ENCODE data around the gene CSRP3.
A peak's percentile ranks its signal among the peaks of the same experiment; 100 is the strongest.

The CSRP3 gene

DNA sequence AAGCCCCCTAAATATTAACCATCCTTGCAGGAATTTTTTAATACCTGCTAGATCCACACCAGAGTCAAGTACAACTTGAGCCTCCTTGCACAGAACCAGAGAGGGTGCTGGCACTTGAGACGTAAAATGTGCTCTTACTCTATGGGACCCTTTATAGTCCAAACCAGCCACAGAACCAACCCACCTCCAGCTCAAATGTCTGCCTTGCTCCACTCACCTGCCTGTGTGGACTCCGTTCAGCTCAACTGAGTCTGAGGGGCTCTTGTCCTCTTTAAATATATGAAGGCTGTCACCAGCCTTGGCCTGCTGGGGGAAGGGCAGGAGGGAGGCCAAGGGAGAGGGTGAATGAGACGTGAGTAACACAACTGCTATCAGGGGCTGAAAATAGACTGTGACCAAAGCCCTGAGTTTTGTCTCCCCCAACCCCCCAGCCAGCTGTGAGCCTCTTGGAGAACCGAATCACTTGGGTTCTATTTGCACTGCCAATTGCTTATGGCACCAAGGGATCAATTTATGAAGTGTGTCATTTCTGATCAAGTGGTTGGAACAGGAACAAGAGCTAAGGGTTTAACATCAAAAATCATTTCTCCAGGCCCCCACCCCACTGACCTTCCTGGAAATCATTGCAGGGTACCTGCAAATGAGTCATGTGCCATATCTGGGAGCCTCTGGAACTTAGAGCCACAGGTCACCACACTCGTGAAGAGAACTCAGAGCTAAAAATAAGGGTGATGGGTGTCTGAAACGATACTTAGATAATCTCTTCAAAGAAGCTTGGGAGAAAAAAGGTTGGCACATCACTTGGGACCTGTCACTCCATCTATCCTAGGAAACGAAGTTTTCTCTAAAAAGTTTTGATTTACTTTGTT, at the start of gene CSRP3:
CSRP3 (minus strand) TSS at position 247 of the 869 bp plus-strand sequence. CDS start 9,535 bp downstream, outside the sequence.
- DNase-seq = peak; percentile 14

DNA sequence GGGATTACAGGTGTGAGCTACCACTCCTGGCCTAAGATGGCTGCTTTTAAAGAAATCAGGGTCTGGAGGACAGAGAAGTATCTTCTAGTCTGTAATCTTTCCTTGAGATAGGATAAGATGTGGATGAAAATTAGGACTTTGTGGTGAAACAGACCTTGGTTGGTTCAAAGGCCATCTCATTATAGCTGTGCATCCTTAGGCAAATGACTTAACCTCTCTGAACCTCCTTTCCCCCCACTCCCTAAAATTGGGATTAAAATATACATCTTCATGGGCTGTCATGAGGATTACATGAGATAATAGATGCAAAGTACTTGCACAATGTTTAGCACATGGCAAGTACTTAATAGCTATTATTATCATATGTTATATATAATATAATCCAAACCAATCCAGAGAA, 49.8 kb upstream of the CSRP3 start:
- no peak for DNase-seq

DNA sequence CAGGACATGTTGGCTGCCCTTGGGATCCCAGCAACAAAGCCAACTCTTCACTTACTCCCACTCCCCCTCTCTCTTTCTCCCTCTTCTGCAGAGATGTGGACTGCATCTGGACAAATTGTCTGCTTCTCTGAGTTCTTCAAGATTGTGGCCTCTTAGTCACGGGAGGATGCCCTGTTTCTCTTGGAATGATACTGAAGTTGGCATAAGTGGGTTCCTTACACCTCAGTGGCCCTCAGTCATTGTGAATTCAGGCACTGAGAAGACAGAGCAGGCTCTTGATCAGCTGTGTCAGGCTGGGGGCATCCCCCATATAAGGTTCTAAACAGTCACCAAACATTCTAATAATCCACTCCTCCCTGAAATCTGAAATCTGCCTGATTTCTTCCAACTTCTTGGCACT, 45.0 kb upstream of the CSRP3 start:
- no peak for DNase-seq

DNA sequence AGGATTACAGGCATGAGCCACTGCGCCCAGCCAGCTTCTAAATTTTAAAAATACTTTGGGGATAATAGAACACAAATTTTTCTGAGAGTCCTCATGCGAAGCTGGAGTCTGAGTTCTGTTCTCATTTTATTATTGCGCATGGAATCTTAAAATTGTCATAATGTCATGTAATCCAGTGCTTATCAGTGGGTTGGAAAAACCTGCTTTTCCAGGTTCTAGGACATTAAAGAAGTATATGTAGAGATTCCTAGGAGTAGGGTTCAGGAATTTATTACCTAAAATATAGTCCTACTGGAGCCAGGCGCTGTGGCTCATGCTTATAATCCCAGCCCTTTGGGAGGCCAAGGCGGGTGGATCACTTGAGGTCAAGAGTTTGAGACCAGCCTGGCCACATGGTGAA, 43.6 kb upstream of the CSRP3 start:
- DNase-seq = no peak

DNA sequence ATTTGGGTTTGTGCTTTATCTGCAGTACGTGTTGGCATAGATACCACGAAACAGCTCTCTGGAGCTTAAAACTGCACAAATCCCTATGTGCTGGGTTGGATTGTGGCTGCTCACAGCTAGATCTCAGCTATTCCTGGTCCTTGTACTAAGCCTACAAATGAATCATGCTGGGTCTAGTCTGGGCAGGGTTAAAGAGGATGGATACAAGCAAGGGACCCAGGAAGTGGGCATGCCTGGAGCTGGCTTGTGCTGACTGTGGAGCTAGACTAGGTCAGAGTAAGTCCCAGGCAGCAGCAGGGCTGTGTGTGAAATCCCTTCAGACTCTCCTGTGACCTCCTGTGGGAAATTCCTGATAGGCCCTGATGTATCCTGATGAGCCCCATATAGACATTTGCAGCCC, 42.8 kb upstream of the CSRP3 start:
- no peak for DNase-seq

DNA sequence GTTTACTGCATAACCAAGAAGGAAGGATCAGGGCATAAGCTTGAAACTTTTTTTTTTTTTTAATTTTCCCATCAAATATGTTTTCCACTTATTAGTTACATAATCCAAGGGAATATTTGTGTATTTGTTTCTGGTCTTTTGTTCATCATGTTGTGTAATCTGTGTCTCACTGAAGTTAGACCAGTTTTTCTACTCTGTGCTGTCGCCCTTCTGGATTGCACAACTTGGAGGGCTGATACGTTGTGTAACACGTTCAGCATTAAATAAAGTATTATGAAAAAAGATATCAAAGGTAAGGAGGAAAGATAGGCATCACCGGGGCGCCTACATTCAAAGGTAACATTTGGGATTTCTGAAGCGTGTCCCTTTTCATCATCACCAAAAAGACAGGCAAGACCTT, 42.3 kb upstream of the CSRP3 start:
- no peak for DNase-seq

DNA sequence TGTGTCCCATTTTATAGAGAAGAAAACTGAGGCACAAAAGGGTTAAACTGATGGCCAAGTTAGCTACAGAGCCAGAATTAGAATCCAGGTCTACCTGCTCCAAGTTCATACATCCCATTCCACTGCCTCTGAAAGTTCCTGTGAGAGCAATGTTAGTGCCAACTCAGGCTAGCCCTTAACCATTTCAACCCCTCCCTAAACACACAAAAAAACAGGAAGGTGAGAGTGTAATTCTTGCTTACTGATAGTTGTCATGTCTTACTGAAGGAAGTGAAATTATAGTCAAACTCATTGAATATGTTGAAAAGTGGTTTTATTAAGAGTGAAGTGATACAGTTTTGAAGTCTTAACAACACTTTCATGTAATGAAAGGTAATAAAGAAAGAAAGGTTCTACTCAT, 41.8 kb upstream of the CSRP3 start:
- DNase-seq = no peak

DNA sequence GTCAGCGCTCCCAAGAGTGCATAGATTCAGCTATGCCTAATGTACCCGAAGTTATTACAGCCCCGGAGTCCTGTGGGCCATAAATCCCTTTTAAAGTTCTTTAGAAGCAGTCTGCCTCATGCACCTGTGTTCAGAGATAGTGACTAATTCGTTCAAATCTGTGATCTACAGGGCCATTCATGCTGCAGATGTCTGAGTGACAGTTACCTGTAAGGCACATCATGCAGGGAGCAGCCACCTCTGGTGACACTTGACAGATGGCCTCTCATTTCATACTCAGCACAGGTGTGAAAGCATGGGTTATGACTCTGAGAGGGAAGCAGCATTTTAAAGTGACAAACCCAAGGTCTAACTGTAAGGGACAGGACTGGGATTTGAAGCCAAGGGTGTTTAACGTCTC, 41.4 kb upstream of the CSRP3 start:
- DNase-seq = no peak

DNA sequence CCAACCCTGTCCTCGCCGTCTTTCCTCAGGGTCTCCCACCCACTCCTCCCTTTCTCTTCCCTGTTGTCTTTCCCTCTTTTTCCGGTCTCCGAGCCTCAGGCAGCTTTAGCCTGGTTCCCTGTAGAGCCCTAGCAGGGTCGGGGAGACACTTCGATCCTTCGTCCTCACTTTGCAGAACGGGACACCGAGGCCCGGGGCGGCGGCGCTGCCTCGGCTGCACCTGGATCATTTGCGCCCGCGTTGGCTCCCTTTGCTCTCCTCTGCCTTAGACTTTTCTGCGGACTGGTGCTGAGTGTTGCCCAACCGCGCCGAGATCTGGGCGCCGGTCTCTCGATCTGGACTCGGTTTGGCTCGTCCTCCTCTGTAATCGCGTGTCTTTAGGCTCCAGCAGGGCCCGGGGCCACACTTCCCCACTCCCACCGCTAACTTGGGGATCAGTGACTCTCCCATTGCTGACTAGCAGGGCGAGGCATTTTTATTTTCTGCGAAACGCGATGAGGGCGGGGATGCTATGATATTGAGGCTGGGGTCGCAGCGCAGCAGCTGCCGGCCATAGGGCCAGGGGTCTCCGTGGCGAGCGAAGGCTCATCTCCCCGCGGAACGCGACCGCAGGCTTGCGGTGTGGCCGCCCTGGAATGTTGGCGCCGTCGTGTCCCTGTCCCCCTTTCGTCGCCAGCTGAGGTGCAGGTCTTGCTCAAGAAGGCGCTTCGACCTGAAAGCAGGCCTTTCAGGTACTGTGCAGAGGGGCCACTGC, 40.6 kb upstream of the CSRP3 start:
- DNase-seq = no peak

DNA sequence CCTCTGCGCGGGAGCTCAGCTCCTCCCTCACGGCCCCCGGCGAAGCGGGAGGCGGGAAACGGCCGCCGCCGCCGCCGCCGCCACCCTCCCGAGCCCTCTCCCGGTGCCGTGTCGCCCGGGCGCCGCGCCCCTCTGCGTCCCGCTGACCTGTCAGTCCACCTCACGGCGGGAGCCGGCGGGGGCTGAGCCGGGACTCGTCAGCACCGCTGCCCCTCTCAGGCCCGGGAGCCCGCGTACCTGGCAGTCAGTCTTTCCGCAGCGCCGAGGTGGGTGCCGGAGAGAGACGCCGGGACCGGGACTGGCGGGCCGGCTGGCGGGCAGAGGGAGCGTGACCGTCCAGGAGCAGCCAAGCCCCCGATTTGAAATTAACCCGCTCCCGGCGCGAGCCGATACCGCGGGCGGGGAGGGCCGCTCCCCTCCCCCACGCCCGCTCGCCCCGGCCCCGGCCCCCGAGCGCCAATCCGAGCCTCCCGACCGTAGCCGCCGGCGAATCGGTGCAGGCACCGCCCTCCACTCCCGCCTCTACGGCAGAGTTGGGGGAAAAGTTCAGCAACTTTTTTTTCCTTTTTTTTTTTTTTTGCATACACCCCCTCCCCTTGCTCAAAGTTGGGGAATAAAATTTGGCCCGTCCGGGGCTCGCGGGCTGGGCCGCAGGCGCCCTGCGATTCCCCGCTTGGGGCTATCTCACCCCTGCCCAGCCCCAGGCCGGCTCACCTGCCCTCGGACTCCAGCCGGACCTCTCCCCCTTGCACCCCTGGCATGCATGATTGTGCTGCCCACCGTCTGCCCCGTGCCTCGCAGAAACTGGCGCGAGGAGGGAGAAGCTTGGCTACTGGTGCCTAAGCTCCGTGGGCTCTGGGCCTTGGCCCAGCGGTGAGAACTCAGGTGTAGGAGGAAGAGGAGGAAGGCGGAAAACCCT, 39.7 kb upstream of the CSRP3 start:
- peak; percentile 26 for DNase-seq

DNA sequence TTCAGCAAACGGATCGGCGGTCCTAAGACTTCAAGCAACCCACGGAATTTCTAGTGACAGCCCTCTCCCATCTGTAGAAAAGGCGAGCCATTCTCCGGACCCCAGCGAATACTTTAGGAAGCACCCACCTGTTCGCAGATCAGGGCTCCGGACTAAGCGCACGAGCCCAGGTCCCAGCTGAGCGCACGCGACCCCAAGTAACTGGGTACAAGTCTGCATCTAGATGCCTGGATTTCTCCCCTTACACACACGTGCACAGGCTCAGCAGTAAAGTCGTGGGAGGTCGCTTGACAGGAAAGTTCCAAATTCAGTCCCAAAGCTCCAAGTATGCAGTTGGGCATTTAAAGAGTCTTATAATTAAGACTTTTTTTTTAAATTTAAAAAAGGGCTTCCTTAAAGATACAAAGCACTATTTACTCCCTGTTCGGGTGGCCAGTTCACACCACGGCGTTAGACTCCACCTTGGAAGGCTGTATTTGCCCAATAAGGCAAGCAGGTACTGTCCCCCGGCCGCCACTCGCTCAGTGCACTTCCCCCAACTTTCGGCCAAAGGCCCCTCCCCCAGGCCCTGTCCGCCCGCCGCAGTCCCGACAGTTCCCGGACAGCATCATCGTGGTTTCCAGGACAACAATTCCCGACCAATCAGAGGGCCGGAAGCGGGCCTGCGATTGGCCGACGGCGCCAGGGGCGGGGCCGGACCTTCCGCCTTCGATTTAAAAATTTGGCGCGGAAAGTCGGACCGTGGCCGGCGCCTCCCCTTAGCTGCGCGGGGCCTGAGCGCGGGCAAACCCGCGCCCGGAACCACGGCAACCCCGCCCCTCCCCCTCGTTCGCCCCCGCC, 38.9 kb upstream of the CSRP3 start, which contains the start of gene E2F8:
E2F8 (minus strand) TSS at position 526 of the 840 bp plus-strand sequence. CDS start 824 bp downstream, outside the sequence.
- peak; percentile 93 for DNase-seq

DNA sequence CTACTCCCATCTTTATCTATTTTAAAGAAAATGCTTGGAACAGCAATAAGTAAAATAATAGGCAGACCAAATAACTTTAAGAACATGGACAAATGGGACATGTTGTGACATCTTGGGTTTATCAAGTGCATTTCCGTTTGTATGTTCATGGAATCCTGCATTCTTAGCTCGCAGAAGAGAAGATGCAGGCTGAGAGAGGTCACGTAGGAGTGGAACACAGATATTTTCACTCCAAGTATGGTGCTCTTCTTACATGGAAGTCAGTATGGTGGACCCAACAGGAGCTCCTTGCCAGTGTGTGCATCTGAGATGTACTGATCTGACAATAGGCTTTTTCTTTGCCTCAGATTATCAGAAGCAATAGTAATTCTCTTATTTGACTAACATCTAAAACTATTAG, 37.3 kb upstream of the CSRP3 start:
- DNase-seq = no peak

DNA sequence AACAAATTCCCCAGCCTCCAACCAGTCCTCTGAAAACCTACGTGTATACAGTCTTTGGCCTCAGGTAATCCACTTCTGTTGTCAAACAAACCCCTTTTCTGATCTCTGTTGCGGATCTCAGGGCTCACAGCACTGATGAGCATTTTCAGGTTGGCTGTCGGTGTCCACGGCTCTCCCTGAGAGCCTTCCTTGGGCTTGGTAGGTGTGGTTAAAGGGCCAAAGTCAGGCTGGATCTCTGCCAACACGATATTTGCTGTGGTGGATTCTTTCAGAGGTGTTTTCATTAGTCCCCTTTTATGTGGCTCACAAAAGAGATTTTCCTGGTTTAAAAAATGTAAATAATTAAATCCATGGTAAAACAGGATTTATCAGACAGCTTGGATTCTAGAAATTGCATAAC, 36.0 kb upstream of the CSRP3 start:
- DNase-seq = no peak

DNA sequence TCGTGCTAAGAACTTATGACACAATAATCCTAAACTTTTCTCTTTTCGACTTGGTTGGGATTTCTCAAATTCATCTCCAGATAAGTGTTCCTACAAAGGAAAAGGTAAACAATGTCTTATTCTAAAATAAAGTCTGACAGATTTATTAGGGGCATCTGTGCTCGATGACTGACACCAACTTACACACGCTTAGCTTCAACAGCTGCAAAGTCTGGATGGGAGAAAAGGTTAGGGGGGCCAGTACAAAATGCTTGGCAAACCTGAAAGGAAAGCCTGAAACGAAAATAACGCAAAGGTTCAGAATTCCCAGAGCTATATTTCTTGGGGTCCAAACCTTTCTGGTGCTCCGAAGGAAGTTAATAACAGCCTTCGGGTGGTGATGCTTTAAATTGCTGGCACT, 35.6 kb upstream of the CSRP3 start:
- DNase-seq = no peak

DNA sequence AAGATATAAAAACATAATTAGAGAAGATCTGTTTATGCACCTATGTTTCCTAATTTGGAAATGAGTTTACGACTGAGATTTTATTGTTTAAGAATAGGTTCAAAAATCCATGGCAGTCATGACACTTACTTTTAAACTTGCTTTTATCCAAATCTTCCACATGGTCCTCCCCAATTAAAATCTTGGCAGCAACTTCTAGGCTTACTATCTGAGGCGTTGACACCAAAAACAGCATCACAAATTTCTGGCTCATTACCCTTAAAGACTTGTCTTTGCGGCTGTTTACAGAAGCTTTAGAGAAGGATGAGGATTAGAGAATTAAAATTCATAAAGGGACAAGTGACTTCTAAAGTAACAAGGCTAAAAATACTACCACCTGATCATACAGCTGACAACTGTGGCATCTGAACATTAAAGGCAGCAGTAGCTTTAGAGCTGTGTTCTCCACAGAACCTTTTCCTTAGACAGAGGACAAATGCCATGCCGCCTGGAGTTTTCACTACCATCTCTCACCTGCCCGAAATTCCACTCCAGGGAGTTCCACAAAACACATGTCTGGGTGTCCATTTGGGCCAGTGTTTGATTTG, 32.5 kb upstream of the CSRP3 start:
- no peak for DNase-seq

DNA sequence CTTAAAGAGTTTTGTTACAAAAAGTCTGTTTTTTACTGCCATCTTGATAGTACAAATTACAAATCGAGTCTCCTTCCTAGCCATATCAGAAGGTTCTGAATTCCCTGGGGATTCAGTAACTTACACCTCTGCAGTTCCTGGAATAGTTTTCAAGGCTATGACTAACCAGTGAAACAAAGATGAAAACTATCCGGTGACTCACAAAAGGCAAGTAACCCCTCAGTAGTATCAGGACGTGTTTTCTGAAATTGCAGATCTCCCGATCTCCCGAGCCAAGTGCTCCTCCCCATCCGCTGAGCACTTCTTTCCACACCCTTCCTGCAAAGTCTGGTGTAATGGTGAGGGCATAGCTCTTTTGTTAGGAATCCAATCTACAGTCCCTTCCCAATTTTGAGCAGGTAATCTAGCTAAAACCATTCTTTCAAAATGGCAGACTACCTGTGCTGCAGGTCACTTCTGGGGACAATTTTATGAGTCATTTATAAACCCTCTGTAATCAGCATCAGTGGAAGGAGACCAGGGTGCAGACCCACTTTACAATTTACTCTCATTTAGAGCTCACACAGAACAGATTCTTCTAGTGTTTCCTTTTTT, 31.2 kb upstream of the CSRP3 start:
- peak; percentile 84 for DNase-seq

DNA sequence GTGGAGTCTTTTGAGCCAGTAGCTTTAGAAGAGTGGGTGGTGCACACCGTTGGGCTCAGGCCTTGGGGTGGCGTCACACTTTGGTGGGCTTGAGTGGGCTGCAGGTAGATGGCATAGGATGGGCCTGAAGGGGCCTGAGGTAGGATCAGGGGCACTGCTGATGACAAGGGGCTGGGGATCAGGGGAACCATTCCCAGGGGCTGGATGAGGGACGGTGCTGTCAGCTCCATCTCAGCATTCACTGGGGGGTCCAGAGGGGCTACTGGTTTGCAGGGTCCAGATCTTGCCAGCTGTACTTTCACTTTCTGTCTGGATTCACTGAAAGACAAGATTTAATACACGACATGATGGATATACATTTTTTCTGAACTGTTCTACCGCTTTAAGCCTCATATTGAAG, 27.9 kb upstream of the CSRP3 start:
- DNase-seq = no peak

DNA sequence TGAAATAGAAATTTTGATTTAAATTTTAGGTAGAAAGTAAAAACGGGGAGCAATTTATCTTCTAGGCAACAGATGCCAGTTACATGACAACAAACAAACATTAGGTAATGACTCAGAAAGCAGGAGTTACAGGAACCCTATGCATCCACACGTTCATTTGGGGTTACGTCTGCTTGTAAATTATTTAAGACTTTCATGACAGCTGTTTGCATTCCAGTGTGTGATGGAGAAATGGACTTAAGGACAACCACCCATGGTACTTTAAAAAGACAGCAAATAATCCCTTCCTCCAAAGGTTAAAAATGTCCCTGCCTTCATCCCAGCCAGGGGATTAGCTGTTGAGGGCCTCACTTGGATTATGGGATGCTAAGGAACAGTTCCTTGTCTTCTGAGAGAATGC, 27.2 kb upstream of the CSRP3 start:
- DNase-seq = no peak

DNA sequence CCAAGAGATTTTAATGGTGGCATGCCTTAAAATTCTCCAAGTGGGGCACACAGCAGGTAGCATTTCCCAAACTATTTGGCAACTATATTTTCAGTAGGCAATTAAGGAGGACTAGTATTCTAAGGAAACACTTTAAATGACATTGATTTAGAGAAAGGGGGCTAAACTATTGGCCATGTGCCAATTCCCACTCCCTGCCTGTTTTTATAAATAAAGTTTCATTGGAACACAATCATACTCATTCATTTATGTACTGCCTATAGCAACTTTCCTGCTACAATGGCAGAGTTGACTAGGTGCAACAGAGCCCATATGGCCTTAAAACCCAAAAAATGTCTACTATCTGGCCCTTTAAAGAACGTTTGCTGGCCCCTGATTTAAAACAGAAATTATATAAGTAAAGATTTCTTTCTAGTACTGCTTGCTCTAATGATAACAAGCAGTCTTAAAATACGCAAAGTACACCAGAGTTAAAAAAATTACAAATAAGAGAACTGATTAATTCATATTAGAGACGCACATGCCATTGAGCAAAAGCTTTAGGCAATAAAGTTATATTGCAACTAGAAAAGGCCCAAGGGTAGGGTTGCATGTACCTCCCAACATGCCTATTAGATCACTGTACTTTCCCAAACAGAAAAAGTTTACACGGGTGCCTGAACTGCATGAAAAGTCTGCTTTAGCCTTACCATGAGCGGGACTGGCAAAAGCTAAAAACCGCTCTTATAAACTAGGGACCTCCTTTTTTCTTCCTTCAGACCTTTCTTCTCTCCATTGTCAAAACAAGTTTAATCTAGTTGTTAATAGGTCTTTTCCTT, 24.8 kb upstream of the CSRP3 start:
- no peak for DNase-seq

DNA sequence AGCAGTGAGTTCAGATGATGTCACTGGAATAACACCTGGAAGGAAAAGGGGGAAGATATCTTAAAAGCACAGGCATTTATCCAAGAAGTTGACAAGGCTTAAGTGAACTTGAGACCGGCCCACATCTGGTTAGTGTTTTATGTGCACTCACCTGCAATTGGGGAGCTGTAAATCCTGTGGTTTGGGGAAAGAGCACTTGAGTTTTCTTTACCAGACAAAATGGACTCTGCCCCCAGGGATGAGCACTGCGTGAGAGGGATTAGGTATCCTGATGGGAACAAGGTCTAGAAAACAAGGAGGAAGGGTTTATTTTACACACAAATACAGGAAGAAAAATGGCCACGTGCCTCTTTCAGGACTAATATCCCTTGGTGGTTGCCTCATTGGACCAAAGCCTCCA, 23.8 kb upstream of the CSRP3 start:
- DNase-seq = no peak
